GM10248 (cell line): ENCODE data around the gene TRPC4AP.

Source experiments
- CTCF ChIA-PET: fragments of 300-600 bp; sonication (Branson Sonifier 250); formaldehyde crosslinking; extraction: SDS; loops from one replicate; lab custom pipeline; 2021; ENCODE audit warnings: antibody characterized with exemption; lab: Yijun Ruan, JAX
- POLR2A ChIA-PET: fragments of 350-650 bp; sonication (Branson Sonifier 250); formaldehyde crosslinking; extraction: SDS; loops from one replicate; lab custom pipeline; 2020; ENCODE audit warnings: antibody characterized with exemption; lab: Yijun Ruan, JAX
- DNase-seq: peaks from one replicate; pipeline ENCODE4 v3.0.0; 2012; ENCODE audit errors: extremely low spot score
- CTCF ChIP-seq: IDR thresholded peaks from 2 replicates; pipeline ENCODE4 v1.5.1; 2012; ENCODE audit warnings: mild to moderate bottlenecking, low read depth; ENCODE audit errors: extremely low read depth, missing control alignments, control extremely low read depth

TRPC4AP gene

GRCh38 chr20:34978092-34978744 lies 114.4 kb downstream of the TRPC4AP start:
- CTCF ChIA-PET, result no interaction called here
- no peak for TF ChIP-seq CTCF
- POLR2A ChIA-PET, result no interaction called here
- DNase-seq, result no peak

GRCh38 chr20:34977365-34978091 lies 115.1 kb downstream of the TRPC4AP start:
- POLR2A ChIA-PET, result no interaction called here
- CTCF ChIA-PET, result no interaction called here
- DNase-seq, result no peak
- TF ChIP-seq CTCF, result no peak

- CTCF ChIA-PET, result no interaction called here
- no peak for DNase-seq
- POLR2A ChIA-PET, result no interaction called here
- TF ChIP-seq CTCF, result no peak
Measured at GRCh38 chr20:34976286-34976685, 116.3 kb downstream of the TRPC4AP start.

- DNase-seq, result no peak
- TF ChIP-seq CTCF, result no peak
- POLR2A ChIA-PET, result no interaction called here
- CTCF ChIA-PET, result no interaction called here
Measured at GRCh38 chr20:34974246-34974645, 118.4 kb downstream of the TRPC4AP start.

GRCh38 chr20:34971561-34972235 lies 120.9 kb downstream of the TRPC4AP start:
- ChIA-PET CTCF (interaction anchor here (1.5 to 1.9 kb wide), 2 partner anchors 96 to 98 kb away, joined by 3 to 7 read pairs; partner anchors contain the start of gene GGT7), POLR2A (no interaction called here)
- no peak for DNase-seq
- TF ChIP-seq CTCF, result no peak

GRCh38 chr20:34970846-34971560 lies 121.6 kb downstream of the TRPC4AP start:
- ChIA-PET CTCF (interaction anchor here (1.5 kb wide), 1 partner anchor 96 kb away, joined by 3 read pairs; no protein-coding TSS in a partner anchor), POLR2A (no interaction called here)
- DNase-seq, result no peak
- no peak for TF ChIP-seq CTCF
